ENCODE data around the gene RBM20. TPM values are rescaled to one million over a fixed set of nuclear protein-coding genes. Genes with fewer than 3 reads are reported as not detected.
"Not testable (repeated sequence)": the region's sequence is repeated elsewhere in the genome, so short reads cannot be mapped to it uniquely, and the experiment has no call there.

The RBM20 gene
- total RNA-seq, 4 donors from 2014 or later: 0.62 to 7.4 (median 3.9) TPM

DNA sequence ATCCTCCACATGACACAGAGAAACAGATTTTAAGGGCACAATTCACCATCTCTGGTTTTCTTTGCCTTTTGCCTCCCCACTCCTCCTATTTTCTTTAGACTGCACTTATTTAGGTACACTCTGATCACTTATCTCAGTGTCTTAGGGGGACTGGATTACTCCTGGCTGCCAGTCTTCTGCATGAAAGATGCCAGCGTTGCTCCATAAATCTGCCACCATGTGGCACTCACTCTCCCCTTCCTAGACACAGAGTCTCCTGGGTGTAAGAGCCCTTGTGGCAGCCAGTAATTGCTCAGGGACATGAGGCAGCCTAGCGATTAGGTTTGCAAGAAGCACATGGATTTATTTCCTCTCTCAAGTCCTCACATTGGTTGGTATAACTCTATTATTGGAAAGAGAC lies 34.5 kb upstream of the RBM20 start:
- Histone ChIP-seq H3K4me3 (no peak overlapping the region), H3K27me3 (no peaks in the 10 kb centered on the region), H3K4me1 (no peaks in the 10 kb centered on the region), H3K27ac (no peak overlapping the region), H3K9me3 (no peaks in the 10 kb centered on the region), H3K36me3 (peaks cover 0 to 26% of the 10 kb centered on the region in 2 donors)
- TF ChIP-seq POLR2A (IDR thresholded peaks at IDR 0.05) (no peak), EP300 (IDR thresholded peaks at IDR 0.05) (no peak), POLR2AphosphoS5 (IDR thresholded peaks at IDR 0.05) (no peak)
- TF ChIP-seq, protein P1, sequence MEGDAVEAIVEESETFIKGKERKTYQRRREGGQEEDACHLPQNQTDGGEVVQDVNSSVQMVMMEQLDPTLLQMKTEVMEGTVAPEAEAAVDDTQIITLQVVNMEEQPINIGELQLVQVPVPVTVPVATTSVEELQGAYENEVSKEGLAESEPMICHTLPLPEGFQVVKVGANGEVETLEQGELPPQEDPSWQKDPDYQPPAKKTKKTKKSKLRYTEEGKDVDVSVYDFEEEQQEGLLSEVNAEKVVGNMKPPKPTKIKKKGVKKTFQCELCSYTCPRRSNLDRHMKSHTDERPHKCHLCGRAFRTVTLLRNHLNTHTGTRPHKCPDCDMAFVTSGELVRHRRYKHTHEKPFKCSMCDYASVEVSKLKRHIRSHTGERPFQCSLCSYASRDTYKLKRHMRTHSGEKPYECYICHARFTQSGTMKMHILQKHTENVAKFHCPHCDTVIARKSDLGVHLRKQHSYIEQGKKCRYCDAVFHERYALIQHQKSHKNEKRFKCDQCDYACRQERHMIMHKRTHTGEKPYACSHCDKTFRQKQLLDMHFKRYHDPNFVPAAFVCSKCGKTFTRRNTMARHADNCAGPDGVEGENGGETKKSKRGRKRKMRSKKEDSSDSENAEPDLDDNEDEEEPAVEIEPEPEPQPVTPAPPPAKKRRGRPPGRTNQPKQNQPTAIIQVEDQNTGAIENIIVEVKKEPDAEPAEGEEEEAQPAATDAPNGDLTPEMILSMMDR (IDR thresholded peaks at IDR 0.05): no peak
- no peak for ATAC-seq
- 33% methylated on average over 2 of the region's 2 CpGs; no CpG with 5 or more reads in 1 of the 2 donors for WGBS, 2 donors (ENCODE audit: low coverage in 1 of 2)

DNA sequence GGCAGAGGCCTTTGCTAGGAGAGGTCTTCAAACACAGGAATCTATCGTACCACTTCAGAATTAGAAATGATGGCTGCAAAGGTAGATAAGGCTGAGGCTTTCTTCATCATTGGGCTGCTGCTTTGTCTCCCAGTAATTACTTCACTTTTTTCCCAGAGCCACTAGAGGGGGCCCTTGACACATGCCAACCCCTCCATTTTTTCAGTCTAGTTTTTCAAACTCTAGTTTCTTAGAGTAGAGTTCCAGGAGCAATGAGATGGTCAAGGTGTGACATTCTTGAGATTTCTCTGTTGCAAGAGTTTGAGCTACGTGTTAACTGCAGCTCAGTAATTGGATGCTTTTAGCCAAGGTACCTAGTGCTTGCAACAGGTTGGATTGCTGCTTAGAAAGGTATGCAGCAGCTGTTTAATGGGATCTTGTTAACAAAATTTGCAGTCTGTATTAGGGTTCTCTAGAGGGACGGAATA lies 33.8 kb upstream of the RBM20 start:
- TF ChIP-seq, protein P1 (IDR thresholded peaks at IDR 0.05): peak in 3 of 4 experiments; percentile 59 to 89 (median 70)
- no peak for TF ChIP-seq POLR2A (IDR thresholded peaks at IDR 0.05)
- Histone ChIP-seq H3K27ac (no peak overlapping the region), H3K36me3 (peaks cover 0 to 19% of the 10 kb centered on the region in 2 donors), H3K4me1 (no peaks in the 10 kb centered on the region), H3K27me3 (no peaks in the 10 kb centered on the region), H3K4me3 (no peak overlapping the region), H3K9me3 (no peaks in the 10 kb centered on the region)
- WGBS, 2 donors (ENCODE audit: low coverage in 1 of 2): 0 to 12% methylated on average over 2 to 3 of the region's 3 CpGs
- peak; percentile 57 for ATAC-seq

DNA sequence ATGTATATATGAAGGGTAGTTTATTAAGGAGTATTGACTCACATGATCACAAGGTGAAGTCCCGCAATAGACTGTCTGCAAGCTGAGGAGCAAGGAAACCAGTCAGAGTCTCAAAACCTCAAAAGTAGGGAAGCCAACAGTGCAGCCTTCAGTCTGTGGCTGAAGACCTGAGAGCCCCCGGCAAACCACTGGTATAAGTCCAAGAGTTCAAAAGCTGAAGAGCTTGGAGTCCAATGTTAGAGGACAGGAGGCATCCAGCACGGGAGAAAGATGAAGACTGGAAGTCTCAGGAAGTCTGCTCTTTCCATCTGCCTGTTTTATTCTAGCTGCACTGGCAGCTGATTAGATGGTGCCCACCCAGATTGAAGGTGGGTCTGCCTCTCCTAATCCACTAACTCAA lies 33.4 kb upstream of the RBM20 start:
- not testable (repeated sequence) for H3K9me3 ChIP-seq

DNA sequence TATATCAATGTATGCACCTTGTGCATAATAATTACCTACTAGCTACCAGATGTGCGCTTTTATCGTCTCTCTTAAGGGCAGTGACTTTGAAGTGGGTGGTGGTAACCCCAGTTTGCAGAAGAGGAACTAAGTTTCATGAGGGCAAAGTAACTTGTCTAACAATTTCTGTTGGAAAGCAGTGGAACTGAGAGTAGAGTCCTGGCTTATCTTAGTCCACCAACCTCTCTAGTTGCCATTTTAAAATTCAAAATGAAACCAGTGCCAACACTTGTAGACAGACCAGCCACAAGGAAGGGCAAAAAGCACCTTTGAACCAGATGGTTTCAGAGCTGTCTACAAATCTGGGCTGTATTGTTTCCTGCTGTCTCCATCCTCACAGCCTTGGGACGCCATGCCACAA lies 32.0 kb upstream of the RBM20 start:
- no peak for TF ChIP-seq EP300 (IDR thresholded peaks at IDR 0.05)
- no peak for TF ChIP-seq POLR2A (IDR thresholded peaks at IDR 0.05)
- TF ChIP-seq, protein P1 (IDR thresholded peaks at IDR 0.05): no peak
- no peak for TF ChIP-seq POLR2AphosphoS5 (IDR thresholded peaks at IDR 0.05)
- Histone ChIP-seq H3K4me1 (no peaks in the 10 kb centered on the region), H3K27me3 (no peaks in the 10 kb centered on the region), H3K36me3 (peaks cover 0 to 6% of the 10 kb centered on the region in 2 donors), H3K4me3 (no peak overlapping the region), H3K27ac (no peak overlapping the region), H3K9me3 (no peaks in the 10 kb centered on the region)
- WGBS, 2 donors (ENCODE audit: low coverage in 1 of 2): 71 to 92% methylated on average over 2 of the region's 3 CpGs
- no peak for ATAC-seq

More for the DNA sequence above, 33.4 kb upstream of the RBM20 start:
- H3K27me3 ChIP-seq, ATAC-seq, H3K27ac ChIP-seq, H3K4me3 ChIP-seq, H3K4me1 ChIP-seq: not testable (repeated sequence)
- H3K36me3 ChIP-seq: peaks cover 0 to 15% of the 10 kb centered on the region in 2 donors
- 66 to 72% methylated on average over 2 to 3 of the region's 3 CpGs for WGBS, 2 donors (ENCODE audit: low coverage in 1 of 2)

DNA sequence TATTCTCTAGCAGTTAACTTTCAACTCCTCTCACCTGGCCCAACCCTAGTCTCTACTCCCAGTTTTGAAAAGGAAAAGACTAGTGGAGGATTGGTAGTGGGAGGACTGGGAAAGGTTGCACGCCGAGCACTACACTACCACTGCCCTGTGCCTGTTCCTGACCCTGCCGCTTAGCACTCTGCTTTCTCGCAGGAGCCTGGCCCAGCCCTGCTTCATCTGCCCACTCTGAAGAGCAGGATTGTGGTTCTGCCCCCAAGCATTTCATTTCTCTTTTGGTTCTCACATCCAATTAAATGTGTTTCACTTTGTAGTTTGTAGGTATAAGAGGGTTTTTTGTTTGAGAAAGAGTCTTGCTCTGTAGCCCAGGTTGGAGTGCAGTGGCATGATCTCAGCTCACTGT lies 31.5 kb upstream of the RBM20 start:
- H3K27ac ChIP-seq: no peak overlapping the region
- 83 to 93% methylated on average over 1 to 4 of the region's 4 CpGs for WGBS, 2 donors (ENCODE audit: low coverage in 1 of 2)
- no peak for ATAC-seq

More for the DNA sequence above, 31.5 kb upstream of the RBM20 start:
- TF ChIP-seq EP300 (IDR thresholded peaks at IDR 0.05): no peak
- no peak for TF ChIP-seq POLR2AphosphoS5 (IDR thresholded peaks at IDR 0.05)
- no peak for TF ChIP-seq POLR2A (IDR thresholded peaks at IDR 0.05)
- TF ChIP-seq, protein P1 (IDR thresholded peaks at IDR 0.05): no peak
- Histone ChIP-seq H3K4me3 (no peak overlapping the region), H3K27me3 (no peaks in the 10 kb centered on the region), H3K9me3 (no peaks in the 10 kb centered on the region), H3K36me3 (peaks cover 0 to 2% of the 10 kb centered on the region in 2 donors), H3K4me1 (no peaks in the 10 kb centered on the region)

All from gastroesophageal sphincter (tissue), 4 donors.